ENCODE measurements around the gene CCDC89.

The CCDC89 gene

GRCh38 chr11:85651118-85651517 is 34.9 kb downstream of the CCDC89 start:
- DNase-seq (ENCODE audit: low read depth), result no peak

GRCh38 chr11:85647604-85648299 is 38.2 kb downstream of the CCDC89 start, which contains the start of gene TMEM126A:
Gene TMEM126A (plus strand): TSS chr11:85647967. CDS start chr11:85650256, 2,289 bp downstream.
- DNase-seq (ENCODE audit: low read depth), result peak; percentile 86

DNA sequence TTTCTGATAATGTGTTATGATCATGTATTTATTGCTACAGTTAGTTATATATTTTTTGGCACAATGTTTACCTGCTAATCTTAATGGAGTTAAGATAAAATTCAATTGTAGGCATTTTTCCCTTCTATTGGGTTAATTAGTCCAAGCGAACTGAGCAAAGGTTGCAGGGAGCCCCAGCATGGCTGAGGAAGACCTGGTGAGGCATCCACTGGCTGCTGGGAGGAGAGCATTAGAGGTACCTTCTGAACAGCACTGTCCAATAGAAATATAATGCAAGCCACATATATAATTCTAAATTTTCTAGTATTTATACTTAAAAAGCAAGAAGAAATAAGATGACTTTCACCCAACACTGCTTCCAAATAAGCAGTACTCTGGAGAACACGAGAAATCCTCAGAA is 38.9 kb downstream of the CCDC89 start:
- DNase-seq (ENCODE audit: low read depth), result no peak

- DNase-seq (ENCODE audit: low read depth), result no peak
Observed at GRCh38 chr11:85643191-85643614, 42.8 kb downstream of the CCDC89 start.

GRCh38 chr11:85634747-85635146 is 51.2 kb downstream of the CCDC89 start:
- DNase-seq (ENCODE audit: low read depth), result no peak
